GM18873 (cell line): ENCODE results near the gene RHCE.
"Not testable (repeated sequence)": the region's sequence is repeated elsewhere in the genome, so short reads cannot be mapped to it uniquely, and the experiment has no call there.

Experiments used
- ATAC-seq: cut with Tn5 transposase; IDR thresholded peaks from one replicate; pipeline ENCODE4 v1.9.1; 2021; ENCODE audit warnings: mild to moderate bottlenecking, moderate library complexity, moderate number of reproducible peaks; ENCODE audit not compliant: unreplicated experiment, low FRiP score

RHCE gene

DNA sequence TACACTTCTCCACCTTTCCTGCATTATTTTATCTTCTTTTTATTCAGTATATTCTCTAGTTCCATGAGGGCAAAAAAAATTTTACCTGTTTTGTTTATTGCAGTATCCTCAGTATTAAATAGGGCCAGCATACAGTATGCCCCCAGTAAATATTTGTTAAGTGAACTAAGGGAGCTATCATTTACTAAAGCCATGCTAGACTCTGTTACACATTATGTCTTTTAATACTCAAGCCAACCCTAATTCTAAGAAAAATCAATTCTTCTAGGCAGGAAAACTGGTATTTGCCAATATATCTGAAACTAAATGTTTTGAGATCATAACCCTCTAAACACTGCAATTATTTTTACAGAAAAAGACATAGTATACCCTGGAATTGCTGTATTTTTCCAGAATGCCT lies 64.2 kb downstream of the RHCE start:
- no peak for ATAC-seq

DNA sequence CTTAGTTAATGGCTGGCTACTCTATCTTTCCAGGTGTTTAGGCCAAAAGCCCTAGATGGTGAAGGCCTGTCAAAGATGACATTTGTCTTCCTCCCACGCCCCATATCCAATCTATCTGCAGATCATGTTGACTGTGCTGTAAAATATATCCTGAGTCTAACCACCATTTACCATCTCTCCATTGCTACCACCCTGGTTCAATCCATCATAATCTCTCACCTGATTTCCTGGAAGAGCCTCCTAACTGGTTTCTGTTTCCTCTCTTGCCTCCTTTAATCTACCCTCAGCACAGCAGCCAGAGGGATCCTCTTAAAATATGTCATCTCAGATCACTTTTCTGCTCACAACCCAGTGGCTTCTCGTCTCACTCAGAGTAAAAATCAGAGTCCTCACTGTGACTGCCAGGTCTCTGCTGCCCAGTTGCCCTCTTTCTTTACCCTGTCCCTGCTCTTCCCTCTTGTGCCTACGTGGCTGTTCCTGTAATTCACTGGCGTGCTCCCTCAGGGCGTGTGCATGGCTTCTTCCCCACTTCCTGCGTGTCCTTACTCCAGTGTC lies 64.7 kb downstream of the RHCE start:
- no peak for ATAC-seq

DNA sequence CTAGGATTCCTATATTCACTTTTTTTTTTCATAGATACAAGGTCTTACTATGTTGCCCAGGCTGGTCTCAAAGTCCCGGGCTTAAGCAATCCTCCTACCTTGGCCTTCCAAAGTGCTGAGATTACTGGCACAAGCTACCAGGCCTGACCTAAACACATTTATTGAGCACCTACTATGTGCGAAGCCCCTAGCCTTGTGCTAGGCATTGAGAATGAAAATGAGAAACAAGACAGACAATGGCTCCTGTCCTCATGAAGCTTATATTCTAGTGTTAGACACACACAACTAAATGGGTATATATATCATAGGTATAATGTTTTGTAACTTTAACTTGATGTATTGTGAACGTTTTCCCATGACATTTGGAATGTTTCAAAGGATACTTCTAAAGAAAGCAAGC lies 71.0 kb downstream of the RHCE start:
- no peak for ATAC-seq

DNA sequence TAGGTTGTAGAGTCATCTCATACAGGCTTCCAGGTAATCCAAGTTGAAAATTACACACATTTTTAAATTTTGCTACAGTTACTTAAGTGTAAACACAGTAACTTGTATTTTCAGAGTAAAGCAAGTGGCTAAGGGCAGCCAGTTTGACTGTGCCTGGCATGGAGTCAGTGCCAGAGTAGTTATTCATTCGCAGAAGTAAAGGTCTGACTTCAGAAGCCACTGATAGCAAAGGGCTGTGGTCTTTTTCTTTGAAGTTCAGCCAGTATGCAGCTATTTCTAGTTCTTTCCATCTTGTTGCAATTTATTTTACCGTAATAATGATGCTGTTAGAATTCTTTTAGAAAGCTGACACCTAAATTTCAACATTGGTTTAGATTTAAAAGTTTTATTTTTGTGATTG lies 73.1 kb downstream of the RHCE start:
- no peak for ATAC-seq

DNA sequence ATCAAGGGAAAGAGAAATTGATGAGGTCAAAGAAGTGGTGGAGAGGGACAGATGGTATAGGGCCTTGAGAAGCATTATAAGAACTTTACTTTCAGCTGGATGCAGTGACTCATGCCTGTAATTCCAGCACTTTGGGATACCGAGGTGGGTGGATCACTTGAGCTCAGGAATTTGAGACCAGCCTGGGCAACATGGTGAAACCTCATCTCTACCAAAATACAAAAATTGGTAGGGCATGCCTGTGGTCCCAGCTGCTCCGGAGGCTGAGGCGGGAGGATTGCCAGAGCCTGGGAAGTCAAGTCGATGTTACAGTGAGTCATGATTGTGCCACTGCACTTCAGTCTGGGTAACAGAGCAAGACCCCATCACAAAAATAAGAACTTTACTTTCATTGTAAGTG lies 76.8 kb downstream of the RHCE start:
- no peak for ATAC-seq

DNA sequence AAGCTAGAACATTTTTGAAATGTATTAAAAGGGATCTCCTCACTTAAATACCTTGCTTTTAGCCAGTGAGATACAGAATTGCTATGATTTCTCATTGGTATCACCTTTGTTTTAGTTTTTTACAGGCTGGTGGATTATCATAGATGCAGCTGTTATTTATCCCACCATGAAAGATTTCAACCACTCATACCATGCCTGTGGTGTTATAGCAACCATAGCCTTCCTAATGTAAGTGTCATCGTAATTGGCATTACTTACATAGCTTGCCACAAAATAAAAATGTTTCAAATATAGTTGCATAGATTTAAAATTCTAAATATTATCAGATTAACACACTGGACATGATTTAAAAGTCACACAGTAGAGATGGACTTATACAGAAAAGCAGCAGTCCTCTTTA lies 77.8 kb downstream of the RHCE start:
- ATAC-seq: no peak

DNA sequence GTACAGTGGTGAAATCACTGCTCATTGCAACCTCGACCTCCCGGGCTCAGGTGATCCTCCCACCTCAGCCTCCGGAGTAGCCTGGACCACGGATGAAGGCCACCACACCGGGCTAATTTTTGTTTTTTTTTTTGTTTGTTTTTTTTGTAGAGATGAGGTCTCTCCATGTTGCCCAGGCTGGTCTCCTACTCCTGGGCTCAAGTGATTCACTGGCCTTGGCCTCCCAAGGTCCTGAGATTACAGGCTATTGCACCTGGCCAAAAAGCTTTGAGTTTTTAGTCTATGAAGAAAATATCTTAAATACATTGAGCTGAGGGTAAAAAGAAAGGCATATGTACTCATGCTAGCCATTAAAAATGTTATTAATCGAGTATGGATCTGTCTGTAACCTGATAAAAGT lies 78.9 kb downstream of the RHCE start:
- no peak for ATAC-seq

DNA sequence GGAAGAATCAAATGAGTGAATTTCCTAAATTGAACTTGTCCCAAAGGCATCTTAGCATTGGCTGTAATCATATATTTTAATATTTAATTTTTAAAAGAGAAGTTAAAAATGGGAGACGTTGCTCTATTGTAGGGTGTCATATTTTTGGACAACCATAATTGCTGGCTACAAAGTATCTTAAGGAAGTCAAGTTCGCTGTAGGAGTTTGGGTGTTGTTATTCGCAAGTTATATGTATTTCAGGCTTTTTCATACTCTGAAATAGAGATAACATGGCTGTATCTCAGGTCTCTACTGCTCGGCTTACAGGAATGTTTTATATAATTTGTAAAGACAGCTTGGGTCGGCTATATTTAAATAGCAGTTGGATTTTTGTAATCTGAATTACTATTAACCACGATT lies 81.6 kb downstream of the RHCE start:
- ATAC-seq: no peak

DNA sequence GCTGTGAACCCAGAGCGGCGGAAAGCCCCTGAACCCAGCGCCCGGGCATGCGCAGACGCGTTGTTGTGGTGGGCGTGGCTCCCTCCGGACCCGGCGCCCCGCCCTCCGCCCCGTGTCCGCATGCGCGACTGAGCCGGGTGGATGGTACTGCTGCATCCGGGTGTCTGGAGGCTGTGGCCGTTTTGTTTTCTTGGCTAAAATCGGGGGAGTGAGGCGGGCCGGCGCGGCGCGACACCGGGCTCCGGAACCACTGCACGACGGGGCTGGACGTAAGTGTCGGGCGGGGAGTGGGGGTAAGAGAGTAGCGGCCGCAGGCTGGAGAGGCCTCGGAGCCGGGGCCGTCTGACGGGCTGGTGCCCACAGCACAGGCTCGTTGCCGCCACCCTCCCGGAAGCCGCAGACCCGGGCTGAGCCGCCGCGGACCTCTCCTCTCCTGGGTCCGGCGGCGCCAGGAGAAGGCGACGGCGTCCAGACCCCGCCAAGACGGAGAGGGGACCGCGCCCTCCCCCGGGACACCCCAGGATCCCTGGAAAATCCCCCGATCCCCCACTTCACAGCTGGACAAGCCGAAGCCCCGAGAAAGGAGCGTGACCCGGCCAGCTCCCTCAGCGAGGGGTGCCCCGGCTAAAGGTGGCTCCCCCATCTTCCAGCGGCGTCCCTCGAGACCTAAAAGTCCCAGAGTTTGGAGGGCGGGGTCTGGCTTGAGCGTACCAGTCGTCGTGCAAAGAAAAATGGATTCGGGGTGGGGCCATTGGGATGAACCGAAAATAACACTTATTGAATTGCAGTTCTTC lies 82.2 kb downstream of the RHCE start, which contains the start of gene TMEM50A:
Gene TMEM50A, plus strand, starts transcription at position 147 of the 794 bp plus-strand sequence. CDS start 2,153 bp downstream, outside the sequence.
- peak; percentile 33 for ATAC-seq

DNA sequence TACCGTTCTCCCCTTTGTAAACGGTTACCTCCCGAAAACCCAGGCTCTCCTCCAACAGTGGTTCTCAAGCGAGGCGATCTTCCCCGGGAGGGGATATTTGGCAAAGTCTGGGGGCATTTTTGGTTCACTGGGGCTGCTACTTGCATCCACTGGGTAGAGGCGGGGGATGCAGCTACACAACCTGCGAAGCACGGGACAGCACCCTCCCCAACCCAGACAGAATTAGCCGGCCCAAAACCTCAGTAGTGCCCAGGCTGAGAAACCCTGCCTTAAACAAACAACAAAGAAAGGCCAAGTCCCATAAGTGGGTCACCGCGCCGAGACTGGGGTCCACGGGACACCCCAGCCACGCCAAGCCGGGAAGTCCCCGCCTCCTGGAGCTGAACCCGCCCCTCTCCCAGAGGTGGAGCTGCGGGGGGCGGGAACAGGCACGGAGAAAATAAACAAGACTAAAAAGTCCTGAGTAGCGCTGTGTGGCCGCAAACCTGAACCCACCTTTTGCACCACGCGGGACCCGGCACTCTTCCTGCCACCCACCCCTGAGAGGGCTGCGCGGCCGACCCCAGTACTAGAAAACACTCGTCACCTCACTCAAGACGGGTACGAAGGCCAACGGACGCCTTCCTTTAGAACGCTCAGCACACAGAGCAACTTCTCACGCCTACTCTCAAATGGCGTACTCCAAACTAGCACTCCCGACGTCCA lies 83.0 kb downstream of the RHCE start:
- ATAC-seq: peak; percentile 68

DNA sequence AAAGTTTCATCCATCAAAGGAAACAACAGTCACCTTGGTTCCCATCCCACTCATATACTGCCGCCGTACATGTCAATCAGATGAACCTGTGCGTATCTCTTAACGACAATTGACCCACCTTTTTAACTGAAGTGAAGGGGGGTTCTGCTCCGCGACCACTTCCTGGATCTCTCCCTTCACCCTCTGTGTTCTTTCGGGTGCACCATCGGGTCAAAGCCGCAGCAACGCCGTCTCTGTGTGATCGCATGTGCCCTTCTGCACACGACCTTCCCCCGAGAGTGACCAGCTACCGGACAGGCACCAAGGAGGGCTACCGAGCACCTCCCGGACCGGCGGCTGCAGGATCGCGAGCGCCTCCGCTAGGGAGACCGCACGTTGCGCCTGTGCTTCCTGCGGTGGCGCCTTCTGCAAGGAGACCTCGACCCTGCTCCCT lies 83.7 kb downstream of the RHCE start:
- ATAC-seq: not testable (repeated sequence)

DNA sequence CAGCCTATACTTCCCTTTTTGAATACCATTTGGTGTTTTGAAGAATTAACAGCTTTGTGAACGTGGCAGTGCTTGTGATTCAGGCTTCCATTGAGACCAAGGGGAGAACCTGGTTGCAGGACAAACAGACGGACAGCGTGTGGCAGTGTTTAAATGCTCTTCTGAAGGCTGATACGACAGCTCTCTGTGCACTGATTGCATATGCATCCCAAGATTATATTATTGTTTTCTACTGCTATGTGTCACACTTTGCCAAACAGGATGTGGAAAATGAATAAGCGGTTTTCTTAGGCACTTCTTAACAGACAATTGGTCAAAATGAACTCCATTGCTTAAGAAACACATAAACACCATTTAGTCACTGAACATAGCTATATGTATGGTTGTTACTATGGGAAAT lies 90.7 kb downstream of the RHCE start:
- ATAC-seq: not testable (repeated sequence)

DNA sequence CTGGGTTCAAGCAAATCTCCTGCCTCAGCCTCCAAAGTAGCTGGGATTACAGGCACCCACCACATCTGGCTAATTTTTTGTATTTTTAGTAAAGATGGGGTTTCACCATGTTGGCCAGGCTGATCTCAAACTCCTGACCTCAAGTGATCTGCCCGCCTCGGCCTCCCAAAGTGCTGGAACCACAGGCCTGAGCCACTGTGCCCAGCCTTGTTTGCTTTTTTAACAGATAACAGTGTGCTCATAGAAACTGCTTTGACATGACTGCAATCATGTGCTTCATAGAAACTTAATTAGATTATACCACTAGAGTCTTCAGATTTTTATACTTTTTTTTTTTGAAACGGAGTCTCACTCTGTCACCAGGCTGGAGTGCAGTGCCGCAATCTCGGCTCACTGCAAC lies 91.3 kb downstream of the RHCE start:
- not testable (repeated sequence) for ATAC-seq

DNA sequence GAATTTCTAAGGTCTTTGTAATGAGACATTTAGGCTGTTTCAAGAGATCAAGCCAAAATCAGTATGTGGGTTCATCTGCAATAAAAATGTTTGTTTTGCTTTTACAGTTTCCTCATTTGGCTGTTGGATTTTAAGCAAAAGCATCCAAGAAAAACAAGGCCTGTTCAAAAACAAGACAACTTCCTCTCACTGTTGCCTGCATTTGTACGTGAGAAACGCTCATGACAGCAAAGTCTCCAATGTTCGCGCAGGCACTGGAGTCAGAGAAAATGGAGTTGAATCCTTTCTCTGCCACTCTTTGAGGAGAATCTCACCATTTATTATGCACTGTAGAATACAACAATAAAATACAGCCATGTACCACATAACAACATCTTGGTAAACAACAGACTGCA lies 91.8 kb downstream of the RHCE start:
- ATAC-seq: not testable (repeated sequence)

DNA sequence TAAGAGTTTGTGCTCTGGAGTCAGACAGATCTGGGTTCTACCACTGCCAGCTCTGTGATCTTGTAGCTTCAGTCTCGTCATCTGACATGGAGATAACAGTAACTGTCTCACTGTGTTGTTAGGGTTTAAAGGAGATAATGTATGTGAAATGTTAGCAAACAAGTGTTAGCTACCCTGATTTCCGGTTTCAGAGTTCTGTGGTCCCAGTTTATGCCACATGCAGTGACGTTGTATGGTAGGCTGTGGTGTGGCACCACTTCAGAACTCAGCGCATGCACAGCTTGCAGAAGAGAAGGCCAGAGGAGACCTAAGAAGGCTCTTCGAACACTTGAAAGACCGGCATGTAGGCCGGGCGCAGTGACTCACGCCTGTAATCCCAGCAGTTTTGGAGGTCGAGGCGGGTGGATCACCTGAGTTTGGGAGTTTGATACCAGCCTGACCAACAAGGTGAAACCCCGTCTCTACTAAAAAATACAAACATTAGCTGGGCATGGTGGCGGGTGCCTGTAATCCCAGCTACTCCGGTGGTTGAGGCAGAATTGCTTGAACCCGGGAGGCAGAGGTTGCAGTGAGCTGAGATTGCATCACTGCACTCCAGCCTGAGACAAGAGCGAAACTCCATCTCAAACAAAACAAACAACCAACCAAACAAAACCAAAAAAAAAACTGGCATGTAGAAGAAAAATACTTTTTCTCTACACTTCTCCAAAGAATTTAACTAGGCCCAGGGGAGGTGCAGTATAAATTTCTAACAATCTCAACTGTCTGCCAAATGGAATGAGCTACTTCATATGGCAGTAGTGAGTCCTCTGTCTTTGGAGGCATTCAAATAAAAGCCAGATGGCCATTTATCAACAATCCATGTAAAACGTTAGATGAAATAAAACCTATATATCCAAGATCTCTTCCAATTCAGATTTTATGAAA lies 92.5 kb downstream of the RHCE start:
- ATAC-seq: not testable (repeated sequence)

DNA sequence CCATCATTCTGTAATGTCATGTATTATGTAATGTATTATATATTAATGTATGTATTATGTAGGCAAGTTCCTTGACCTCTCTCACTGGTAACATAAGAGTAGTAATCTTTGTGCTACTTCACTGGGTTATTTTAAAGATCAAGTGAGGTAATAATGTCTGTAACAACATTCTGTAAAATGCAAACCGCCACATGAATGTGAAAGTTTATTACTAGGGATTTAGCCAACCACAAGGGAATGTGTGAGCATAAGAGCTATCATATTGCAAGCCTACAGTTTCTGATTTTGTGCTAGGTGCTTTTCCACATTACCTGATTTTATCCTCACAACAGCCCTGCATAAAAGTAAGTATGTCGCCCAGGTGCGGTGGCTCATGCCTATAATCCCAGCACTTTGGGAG lies 96.2 kb downstream of the RHCE start:
- ATAC-seq: not testable (repeated sequence)

DNA sequence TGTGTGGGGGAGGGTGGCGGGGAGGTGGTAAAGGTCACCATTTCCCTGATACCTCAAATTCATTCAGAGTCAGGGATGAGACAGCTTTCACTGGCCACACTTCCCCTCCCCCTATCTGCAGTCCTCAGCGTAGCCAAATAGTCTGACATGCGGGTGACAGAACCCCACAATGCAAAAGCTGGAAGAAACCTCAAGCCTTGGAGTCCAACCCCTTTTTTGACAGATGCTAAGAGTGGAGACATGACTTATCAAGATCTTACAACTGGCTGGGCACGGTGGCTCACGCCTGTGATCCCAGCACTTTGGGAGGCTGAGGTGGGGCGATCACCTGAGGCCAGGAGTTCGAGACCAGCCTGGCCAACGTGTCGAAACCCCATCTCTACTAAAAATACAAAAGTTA lies 98.5 kb downstream of the RHCE start:
- ATAC-seq: not testable (repeated sequence)

DNA sequence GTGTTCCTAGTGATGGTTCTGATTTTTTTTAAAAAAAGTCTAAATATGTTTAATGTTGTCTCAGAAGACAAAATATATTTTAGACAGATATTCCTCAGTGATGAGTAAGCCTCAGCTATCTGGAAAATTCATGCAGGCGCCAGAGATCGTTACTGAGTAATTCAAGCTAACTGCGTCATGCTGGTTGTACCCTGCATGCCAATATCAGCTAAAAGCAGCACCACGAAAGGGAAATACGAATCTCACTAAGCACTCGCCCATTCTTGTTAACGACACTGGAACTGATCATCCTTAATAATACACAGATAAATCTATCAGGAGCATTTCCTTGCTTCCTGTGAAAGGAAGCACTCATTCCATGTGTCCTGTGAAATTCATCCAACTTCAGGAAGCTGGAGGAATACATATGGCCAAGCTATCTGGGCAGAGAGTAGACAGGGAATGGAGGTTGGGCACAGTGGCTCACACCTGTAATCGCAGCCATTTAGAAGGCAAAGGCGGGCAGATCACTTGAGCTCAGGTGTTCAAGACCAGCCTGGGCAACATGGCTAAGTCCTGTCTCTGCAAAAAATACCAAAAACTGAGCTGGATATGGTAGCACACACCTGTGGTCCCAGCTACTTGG lies 100.2 kb downstream of the RHCE start:
- not testable (repeated sequence) for ATAC-seq

DNA sequence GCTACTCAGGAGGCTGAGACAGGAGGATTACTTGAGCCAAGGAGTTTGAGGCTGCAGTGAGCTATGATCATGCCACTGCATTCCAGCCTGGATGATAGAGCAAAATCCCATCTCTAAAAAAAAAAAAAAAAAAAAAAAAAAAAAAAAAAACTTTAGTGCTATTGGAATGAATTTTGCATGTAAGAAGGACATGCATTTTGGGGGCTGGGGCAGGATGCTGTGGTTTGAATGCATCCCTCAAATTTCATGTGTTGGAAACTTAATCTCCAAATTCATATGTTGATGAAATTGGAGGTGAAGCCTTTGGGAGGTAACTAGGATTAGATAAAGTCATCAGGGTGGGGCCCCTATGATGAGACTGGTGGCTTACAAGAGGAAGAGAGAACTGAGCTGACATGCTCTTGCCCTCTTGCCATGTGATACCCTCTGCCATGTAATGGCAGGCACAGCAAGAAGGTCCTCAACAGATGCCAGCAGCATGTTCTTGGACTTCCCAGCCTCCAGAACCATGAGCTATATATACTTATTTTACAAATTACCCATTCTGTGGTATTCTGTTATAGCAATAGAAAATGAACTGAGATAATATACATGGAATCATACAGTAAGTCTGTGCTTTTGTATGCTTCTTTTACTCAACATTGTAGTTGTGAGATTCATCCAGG lies 107.7 kb downstream of the RHCE start:
- not testable (repeated sequence) for ATAC-seq
